B cell (primary cell): Measurements from ENCODE around the gene GDPD3. TPM values are rescaled to one million over a fixed set of nuclear protein-coding genes. Genes with fewer than 3 reads are reported as not detected.
A peak's percentile ranks its signal among the peaks of the same experiment; 100 is the strongest.

Experiments used
- ATAC-seq: fragments of 200-7000 bp; cut with Tn5 transposase; one replicate; pipeline ENCODE4 v1.10.0; 2021; ENCODE audit warnings: low read depth, mild to moderate bottlenecking, moderate number of reproducible peaks, moderate library complexity
- CTCF ChIA-PET: fragments of 350-600 bp; sonication (Branson Sonifier 250); formaldehyde crosslinking; loops from one replicate; lab custom pipeline; 2021; ENCODE audit warnings: antibody characterized with exemption, inconsistent platforms; lab: Charles Lee
- POLR2A ChIA-PET: fragments of 350-600 bp; sonication (Branson Sonifier 250); formaldehyde crosslinking; loops from one replicate; lab custom pipeline; 2021; ENCODE audit warnings: antibody characterized with exemption; lab: Charles Lee
- DNase-seq: peaks from one replicate; pipeline ENCODE4 v3.0.0; 2013
- H2AFZ ChIP-seq: 2 replicates; pipeline ENCODE4 v1.6.1; 2012; ENCODE audit warnings: mild to moderate bottlenecking, low read depth, low read length; ENCODE audit not compliant: insufficient read depth, poor library complexity, severe bottlenecking
- H3K27ac ChIP-seq, 2 donors: 1 replicate in 1 of 2; 2 replicates in 1 of 2; pipeline ENCODE4 v1.5.1; 2012 to 2013; ENCODE audit warnings: low read length in 2 of 2, mild to moderate bottlenecking in 2 of 2, moderate library complexity in 1 of 2
- H3K27me3 ChIP-seq, 4 experiments: fragments of 200-600 bp in 1 of 4; sonication (generic) in 1 of 4; replicated peaks in 1 of 4; 1 replicate in 2 of 4; 2 replicates in 2 of 4; pipeline versions ENCODE4 v1.6.1 to v1.7.0; 2013 to 2016; ENCODE audit warnings: low read length in 3 of 4, mild to moderate bottlenecking in 2 of 4, mixed read lengths in 1 of 4, moderate library complexity in 1 of 4; ENCODE audit not compliant: insufficient read depth in 4 of 4, control insufficient read depth in 3 of 4; ENCODE audit errors: control extremely low read depth in 1 of 4
- H3K36me3 ChIP-seq, 2 experiments: replicated peaks in 1 of 2; 1 replicate in 1 of 2; 2 replicates in 1 of 2; pipeline versions ENCODE4 v1.6.1 to v1.7.1; 2013; ENCODE audit warnings: low read length in 1 of 2; ENCODE audit not compliant: insufficient read depth in 2 of 2, control insufficient read depth in 1 of 2; ENCODE audit errors: control extremely low read depth in 1 of 2, extremely low read depth in 1 of 2
- H3K4me1 ChIP-seq, 2 donors: fragments of 200-600 bp in 1 of 2; sonication (generic) in 1 of 2; 1 replicate in 1 of 2; 2 replicates in 1 of 2; pipeline versions ENCODE4 v1.5.1 to v1.6.1; 2013 to 2017; ENCODE audit warnings: low read length in 2 of 2; ENCODE audit not compliant: control insufficient read depth in 2 of 2, insufficient read depth in 2 of 2
- H3K4me2 ChIP-seq: replicated peaks from 2 replicates; pipeline ENCODE3; 2012; ENCODE audit warnings: mild to moderate bottlenecking, low read depth, low read length; ENCODE audit not compliant: poor library complexity, severe bottlenecking
- H3K4me3 ChIP-seq, 5 experiments: fragments of 200-600 bp in 1 of 5; sonication (generic) in 1 of 5; 1 replicate in 3 of 5; 2 replicates in 2 of 5; pipeline versions ENCODE4 v1.5.1 to v1.7.0; 2011 to 2016; ENCODE audit warnings: low read length in 4 of 5, mild to moderate bottlenecking in 4 of 5, low read depth in 2 of 5, control low read depth in 1 of 5, moderate library complexity in 1 of 5; ENCODE audit not compliant: insufficient read depth in 1 of 5; ENCODE audit errors: control extremely low read depth in 1 of 5, extremely low read depth in 1 of 5
- H3K79me2 ChIP-seq: fragments of 200-600 bp; sonication (generic); one replicate; pipeline ENCODE4 v1.6.0; 2016; ENCODE audit warnings: low read length; ENCODE audit not compliant: control insufficient read depth, insufficient read depth
- H3K9ac ChIP-seq: fragments of 200-600 bp; sonication (generic); 2 replicates; pipeline ENCODE4 v1.6.1; 2017; ENCODE audit warnings: mild to moderate bottlenecking, low read length, moderate library complexity
- H3K9me3 ChIP-seq, 3 donors: one replicate each; pipeline versions ENCODE4 v1.6.1 to v1.7.1; 2013; ENCODE audit warnings: low read length in 2 of 3; ENCODE audit not compliant: control insufficient read depth in 2 of 3, insufficient read depth in 1 of 3; ENCODE audit errors: control extremely low read depth in 1 of 3
- H4K20me1 ChIP-seq: 2 replicates; pipeline ENCODE4 v1.6.0; 2012; ENCODE audit warnings: mild to moderate bottlenecking, low read length; ENCODE audit not compliant: insufficient read depth, control insufficient read depth, poor library complexity, severe bottlenecking
- H3K27ac Mint-ChIP-seq: one replicate; pipeline ENCODE4 v1.8.0; 2021; ENCODE audit warnings: mixed read lengths
- H3K27me3 Mint-ChIP-seq: one replicate; pipeline ENCODE4 v1.8.0; 2021; ENCODE audit warnings: mixed read lengths
- H3K4me1 Mint-ChIP-seq: one replicate; pipeline ENCODE4 v1.8.0; 2021; ENCODE audit warnings: mixed read lengths
- H3K4me3 Mint-ChIP-seq: one replicate; pipeline ENCODE4 v1.8.0; 2021; ENCODE audit warnings: mixed read lengths
- H3K9me3 Mint-ChIP-seq: one replicate; pipeline ENCODE4 v1.8.0; 2022; ENCODE audit warnings: mixed read lengths; ENCODE audit not compliant: insufficient read depth
- EZH2 ChIP-seq: IDR thresholded peaks from 2 replicates; pipeline ENCODE4 v1.6.1; 2012; ENCODE audit warnings: borderline replicate concordance, low read depth, mild to moderate bottlenecking, moderate library complexity, low read length; ENCODE audit not compliant: insufficient read depth, poor library complexity, severe bottlenecking
- WGBS: methylation state at CpG from one replicate; pipeline ENCODE4 v1.1.5; 2013; ENCODE audit warnings: missing lambda C conversion rate; ENCODE audit not compliant: insufficient coverage; 5-methylcytosine and 5-hydroxymethylcytosine counted together
- intact Hi-C: fragments of 100-400 bp; cut with micrococcal nuclease; formaldehyde crosslinking; loops from one replicate; pipeline ENCODE4 v1.10.0; 2022
- polyA plus RNA-seq: library from polyadenylated mRNA; depleted of rRNA; stranded (reverse); fragments of >200 nt; gene quantifications from 2 replicates; pipeline ENCODE4 v1.2.3, GENCODE V29; 2012
- total RNA-seq, 2 donors: library from RNA; stranded (reverse); fragments of 120-200 nt in 1 of 2; gene quantifications; 1 replicate in 1 of 2; 2 replicates in 1 of 2; pipeline versions ENCODE4 v1.2.3 to v1.2.4, GENCODE V29; 2013 to 2022
- TF ChIP-seq, protein P1 (sequence below): fragments of 200-600 bp; IDR thresholded peaks from one replicate; pipeline ENCODE4 v1.8.0; 2022; ENCODE audit warnings: antibody characterized with exemption, mild to moderate bottlenecking

GDPD3 gene
- total and polyA plus RNA-seq, 2 donors (not counting 1 experiment from before 2014, with no cell fraction given): 10.6 to 17.3 TPM

- Histone ChIP-seq H2AFZ (peak overlapping the region; percentile 90), H3K4me3 (peak overlapping the region in 4 of 5 experiments; percentile 73 to 79 (median 76)), H4K20me1 (no peaks in the 10 kb centered on the region), H3K9me3 (no peaks in the 10 kb centered on the region), H3K9ac (peak overlapping the region; percentile 88), H3K27me3 (no peaks in the 10 kb centered on the region), H3K4me2 (peak overlapping the region; percentile 99), H3K27ac (peak overlapping the region; percentile 38 to 74), H3K79me2 (peaks cover 11% of the 10 kb centered on the region), H3K4me1 (peaks cover 18 to 24% of the 10 kb centered on the region in 2 donors), H3K36me3 (peaks cover 0 to 18% of the 10 kb centered on the region in 2 experiments)
- peaks cover 24% of the 10 kb centered on the region for H3K4me1 Mint-ChIP-seq
- peak overlapping the region; percentile 81 for H3K27ac Mint-ChIP-seq
- POLR2A ChIA-PET: interaction anchor here (0.6 to 1.0 kb wide), 2 partner anchors 60 to 62 kb away, joined by 3 read pairs; partner anchors contain the start of gene CORO1A
- intact Hi-C loops: loop anchor here (2.0 kb wide), 1 partner anchor 57 kb away; the partner anchor contains the start of gene ALDOA
- no peak for TF ChIP-seq EZH2
- no peaks in the 10 kb centered on the region for H3K9me3 Mint-ChIP-seq
- 83% methylated on average over 26 of the region's 31 CpGs for WGBS
- no peak for ATAC-seq
- CTCF ChIA-PET: interaction anchor here (1.0 kb wide), 1 partner anchor 30 kb away, joined by 3 read pairs; no protein-coding TSS in a partner anchor
- peak overlapping the region; percentile 86 for H3K4me3 Mint-ChIP-seq
- no peaks in the 10 kb centered on the region for H3K27me3 Mint-ChIP-seq
- DNase-seq: peak; percentile 34
These were observed 8.6 kb upstream of the GDPD3 start for GRCh38 chr16:30121741-30122571.

DNA sequence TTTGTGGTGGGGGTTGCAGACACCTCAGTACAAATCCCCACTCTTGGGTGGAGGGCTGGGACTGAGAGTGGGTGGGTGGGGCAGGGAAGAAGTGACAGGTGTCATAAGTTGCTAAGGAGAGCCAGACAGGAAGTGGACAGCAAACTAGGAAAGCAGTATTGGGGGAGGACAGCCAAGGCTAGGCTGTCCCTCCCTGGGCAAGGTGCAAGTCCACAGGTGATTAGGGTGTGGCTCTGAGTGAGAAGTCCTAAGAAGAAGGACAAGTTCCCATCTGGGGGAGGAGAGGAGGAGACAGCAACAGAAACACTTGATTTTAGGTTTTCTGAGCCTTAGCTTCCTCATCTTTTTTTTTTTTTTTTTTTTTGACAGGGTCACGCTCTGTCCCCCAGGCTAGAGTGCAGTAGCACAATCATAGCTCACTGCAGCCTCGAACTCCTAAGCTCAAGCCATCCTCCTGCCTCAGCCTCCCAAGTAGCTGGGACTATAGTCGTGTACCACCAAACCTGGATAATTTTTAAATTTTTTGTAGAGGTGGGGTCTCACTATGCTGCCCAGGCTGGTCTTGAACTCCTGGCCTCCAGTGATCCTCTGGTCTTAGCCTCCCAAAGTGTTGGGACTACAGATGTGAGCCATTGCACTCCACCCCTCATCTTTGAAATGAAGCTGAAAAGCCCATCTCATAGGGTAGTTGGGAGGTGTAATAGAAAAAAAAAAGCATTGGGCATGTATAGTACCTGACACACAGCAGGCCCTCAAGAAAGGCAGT, 7.2 kb upstream of the GDPD3 start:
- peaks cover 0 to 26% of the 10 kb centered on the region in 2 experiments for H3K36me3 ChIP-seq
- ATAC-seq (no peak), DNase-seq (peak; percentile 21)
- peaks cover 18 to 24% of the 10 kb centered on the region in 2 donors for H3K4me1 ChIP-seq
- peak overlapping the region in 1 of 2 donors; percentile 44 for H3K27ac ChIP-seq
- intact Hi-C loops: no loop called here
- Mint-ChIP-seq H3K27ac (peak overlapping the region; percentile 80), H3K4me1 (peaks cover 24% of the 10 kb centered on the region), H3K4me3 (peak overlapping the region; percentile 41), H3K27me3 (no peaks in the 10 kb centered on the region), H3K9me3 (no peaks in the 10 kb centered on the region)
- no peaks in the 10 kb centered on the region for H3K9me3 ChIP-seq
- no peak overlapping the region for H2AFZ ChIP-seq
- H3K27me3 ChIP-seq: no peaks in the 10 kb centered on the region
- H3K79me2 ChIP-seq: peaks cover 11% of the 10 kb centered on the region
- no peak overlapping the region for H3K4me3 ChIP-seq
- ChIA-PET POLR2A (interaction anchor here (0.6 to 1.0 kb wide), 4 partner anchors 24 to 414 kb away, joined by 3 to 8 read pairs (median 4); partner anchors contain the start of gene YPEL3), CTCF (interaction anchor here (0.7 to 1.3 kb wide), 3 partner anchors 8 to 59 kb away, joined by 3 to 8 read pairs (median 4); partner anchors contain the start of gene TBX6)
- whole genome bisulfite sequencing: no CpG with 5 or more reads among the region's 3 CpGs
- H3K4me2 ChIP-seq: no peak overlapping the region
- H4K20me1 ChIP-seq: no peaks in the 10 kb centered on the region
- H3K9ac ChIP-seq: no peak overlapping the region
- no peak for TF ChIP-seq EZH2
- TF ChIP-seq, protein P1, sequence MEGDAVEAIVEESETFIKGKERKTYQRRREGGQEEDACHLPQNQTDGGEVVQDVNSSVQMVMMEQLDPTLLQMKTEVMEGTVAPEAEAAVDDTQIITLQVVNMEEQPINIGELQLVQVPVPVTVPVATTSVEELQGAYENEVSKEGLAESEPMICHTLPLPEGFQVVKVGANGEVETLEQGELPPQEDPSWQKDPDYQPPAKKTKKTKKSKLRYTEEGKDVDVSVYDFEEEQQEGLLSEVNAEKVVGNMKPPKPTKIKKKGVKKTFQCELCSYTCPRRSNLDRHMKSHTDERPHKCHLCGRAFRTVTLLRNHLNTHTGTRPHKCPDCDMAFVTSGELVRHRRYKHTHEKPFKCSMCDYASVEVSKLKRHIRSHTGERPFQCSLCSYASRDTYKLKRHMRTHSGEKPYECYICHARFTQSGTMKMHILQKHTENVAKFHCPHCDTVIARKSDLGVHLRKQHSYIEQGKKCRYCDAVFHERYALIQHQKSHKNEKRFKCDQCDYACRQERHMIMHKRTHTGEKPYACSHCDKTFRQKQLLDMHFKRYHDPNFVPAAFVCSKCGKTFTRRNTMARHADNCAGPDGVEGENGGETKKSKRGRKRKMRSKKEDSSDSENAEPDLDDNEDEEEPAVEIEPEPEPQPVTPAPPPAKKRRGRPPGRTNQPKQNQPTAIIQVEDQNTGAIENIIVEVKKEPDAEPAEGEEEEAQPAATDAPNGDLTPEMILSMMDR: no peak
